HEK293 (cell line): Measurements from ENCODE around the gene GTPBP4.

Source experiments
- CTCF ChIP-seq: fragments of 450-650 bp; formaldehyde crosslinking; IDR thresholded peaks from 2 replicates; pipeline ENCODE4 v1.5.1; 2016; ENCODE audit warnings: missing biosample characterization, missing genetic modification characterization
- HOXA7 ChIP-seq: sonication (generic); formaldehyde crosslinking; IDR thresholded peaks from 2 replicates; pipeline ENCODE4 v1.8.1; 2022; ENCODE audit warnings: missing genetic modification reagents, borderline replicate concordance
- YY1 ChIP-seq: fragments of 450-650 bp; formaldehyde crosslinking; IDR thresholded peaks from 2 replicates; pipeline ENCODE4 v1.5.1; 2018; ENCODE audit warnings: missing biosample characterization, missing genetic modification characterization
- ZBTB20 ChIP-seq: fragments of 450-650 bp; formaldehyde crosslinking; IDR thresholded peaks from 2 replicates; pipeline ENCODE4 v1.5.1; 2016; ENCODE audit warnings: missing biosample characterization, missing genetic modification characterization
- ZFP41 ChIP-seq: fragments of 450-650 bp; formaldehyde crosslinking; IDR thresholded peaks from 2 replicates; pipeline ENCODE4 v1.5.1; 2016; ENCODE audit warnings: missing biosample characterization, missing genetic modification characterization, borderline replicate concordance
- ZNF155 ChIP-seq: fragments of 450-650 bp; formaldehyde crosslinking; IDR thresholded peaks from 2 replicates; pipeline ENCODE4 v1.5.1; 2016; ENCODE audit warnings: missing biosample characterization, missing genetic modification characterization
- ZNF18 ChIP-seq: fragments of 450-650 bp; formaldehyde crosslinking; IDR thresholded peaks from 2 replicates; pipeline ENCODE4 v1.5.1; 2016; ENCODE audit warnings: missing biosample characterization, missing genetic modification characterization
- ZNF416 ChIP-seq: fragments of 450-650 bp; formaldehyde crosslinking; IDR thresholded peaks from 2 replicates; pipeline ENCODE4 v1.5.1; 2016; ENCODE audit warnings: missing biosample characterization, missing genetic modification characterization
- ZNF48 ChIP-seq: fragments of 450-650 bp; formaldehyde crosslinking; IDR thresholded peaks from 2 replicates; pipeline ENCODE4 v1.5.1; 2016; ENCODE audit warnings: missing biosample characterization, missing genetic modification characterization
- ZNF561 ChIP-seq: fragments of 450-650 bp; IDR thresholded peaks from 2 replicates; pipeline ENCODE4 v1.5.1; 2018; ENCODE audit warnings: missing biosample characterization, missing genetic modification characterization, borderline replicate concordance
- ZNF701 ChIP-seq: fragments of 450-650 bp; formaldehyde crosslinking; IDR thresholded peaks from 2 replicates; pipeline ENCODE4 v1.5.1; 2016; ENCODE audit warnings: missing biosample characterization, missing genetic modification characterization
- TF ChIP-seq, protein P1 (sequence below): fragments of 450-650 bp; formaldehyde crosslinking; IDR thresholded peaks from 2 replicates; pipeline ENCODE4 v1.5.1; 2017; ENCODE audit warnings: missing biosample characterization, missing genetic modification characterization
- TF ChIP-seq, protein P2 (sequence below): fragments of 450-650 bp; formaldehyde crosslinking; IDR thresholded peaks from 2 replicates; pipeline ENCODE4 v1.5.1; 2016; ENCODE audit warnings: missing biosample characterization, missing genetic modification characterization, low read depth
- TF ChIP-seq, protein P3 (sequence below): fragments of 450-650 bp; formaldehyde crosslinking; IDR thresholded peaks from 2 replicates; pipeline ENCODE4 v1.5.1; 2016; ENCODE audit warnings: missing biosample characterization, missing genetic modification characterization

DNA sequence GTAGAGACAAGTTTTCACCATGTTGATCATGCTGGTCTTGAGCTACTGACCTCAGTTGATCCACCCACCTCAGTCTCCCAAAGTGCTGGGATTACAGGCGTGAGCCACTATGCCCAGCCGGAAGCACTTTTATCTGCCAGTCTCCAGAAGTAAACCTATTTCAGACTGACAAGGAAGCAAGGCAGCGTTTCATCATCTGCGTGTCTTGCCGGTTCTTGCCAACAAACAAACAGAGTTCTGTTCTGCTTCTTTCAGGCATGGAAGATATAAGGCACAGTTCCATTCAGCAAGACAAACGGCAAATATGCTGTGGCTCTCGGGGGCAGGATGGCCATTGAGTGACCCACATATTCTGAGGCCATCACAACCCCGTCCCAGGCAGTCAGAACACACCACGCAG lies 41.2 kb upstream of the GTPBP4 start:
- TF ChIP-seq CTCF (tag by site-specific recombination) (no peak), ZNF701 (tag by site-specific recombination) (no peak), ZNF18 (tag by site-specific recombination) (no peak), ZFP41 (no peak), ZBTB20 (tag by site-specific recombination) (no peak), YY1 (no peak), ZNF48 (no peak), ZNF416 (tag by site-specific recombination) (no peak), ZNF155 (tag by site-specific recombination) (no peak), HOXA7 (CRISPR knock-in tag) (no peak), ZNF561 (tag by site-specific recombination) (no peak)
- TF ChIP-seq, protein P1, sequence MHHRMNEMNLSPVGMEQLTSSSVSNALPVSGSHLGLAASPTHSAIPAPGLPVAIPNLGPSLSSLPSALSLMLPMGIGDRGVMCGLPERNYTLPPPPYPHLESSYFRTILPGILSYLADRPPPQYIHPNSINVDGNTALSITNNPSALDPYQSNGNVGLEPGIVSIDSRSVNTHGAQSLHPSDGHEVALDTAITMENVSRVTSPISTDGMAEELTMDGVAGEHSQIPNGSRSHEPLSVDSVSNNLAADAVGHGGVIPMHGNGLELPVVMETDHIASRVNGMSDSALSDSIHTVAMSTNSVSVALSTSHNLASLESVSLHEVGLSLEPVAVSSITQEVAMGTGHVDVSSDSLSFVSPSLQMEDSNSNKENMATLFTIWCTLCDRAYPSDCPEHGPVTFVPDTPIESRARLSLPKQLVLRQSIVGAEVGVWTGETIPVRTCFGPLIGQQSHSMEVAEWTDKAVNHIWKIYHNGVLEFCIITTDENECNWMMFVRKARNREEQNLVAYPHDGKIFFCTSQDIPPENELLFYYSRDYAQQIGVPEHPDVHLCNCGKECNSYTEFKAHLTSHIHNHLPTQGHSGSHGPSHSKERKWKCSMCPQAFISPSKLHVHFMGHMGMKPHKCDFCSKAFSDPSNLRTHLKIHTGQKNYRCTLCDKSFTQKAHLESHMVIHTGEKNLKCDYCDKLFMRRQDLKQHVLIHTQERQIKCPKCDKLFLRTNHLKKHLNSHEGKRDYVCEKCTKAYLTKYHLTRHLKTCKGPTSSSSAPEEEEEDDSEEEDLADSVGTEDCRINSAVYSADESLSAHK (tag by site-specific recombination): no peak
- TF ChIP-seq, protein P2, sequence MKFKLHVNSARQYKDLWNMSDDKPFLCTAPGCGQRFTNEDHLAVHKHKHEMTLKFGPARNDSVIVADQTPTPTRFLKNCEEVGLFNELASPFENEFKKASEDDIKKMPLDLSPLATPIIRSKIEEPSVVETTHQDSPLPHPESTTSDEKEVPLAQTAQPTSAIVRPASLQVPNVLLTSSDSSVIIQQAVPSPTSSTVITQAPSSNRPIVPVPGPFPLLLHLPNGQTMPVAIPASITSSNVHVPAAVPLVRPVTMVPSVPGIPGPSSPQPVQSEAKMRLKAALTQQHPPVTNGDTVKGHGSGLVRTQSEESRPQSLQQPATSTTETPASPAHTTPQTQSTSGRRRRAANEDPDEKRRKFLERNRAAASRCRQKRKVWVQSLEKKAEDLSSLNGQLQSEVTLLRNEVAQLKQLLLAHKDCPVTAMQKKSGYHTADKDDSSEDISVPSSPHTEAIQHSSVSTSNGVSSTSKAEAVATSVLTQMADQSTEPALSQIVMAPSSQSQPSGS: no peak
- TF ChIP-seq, protein P3, sequence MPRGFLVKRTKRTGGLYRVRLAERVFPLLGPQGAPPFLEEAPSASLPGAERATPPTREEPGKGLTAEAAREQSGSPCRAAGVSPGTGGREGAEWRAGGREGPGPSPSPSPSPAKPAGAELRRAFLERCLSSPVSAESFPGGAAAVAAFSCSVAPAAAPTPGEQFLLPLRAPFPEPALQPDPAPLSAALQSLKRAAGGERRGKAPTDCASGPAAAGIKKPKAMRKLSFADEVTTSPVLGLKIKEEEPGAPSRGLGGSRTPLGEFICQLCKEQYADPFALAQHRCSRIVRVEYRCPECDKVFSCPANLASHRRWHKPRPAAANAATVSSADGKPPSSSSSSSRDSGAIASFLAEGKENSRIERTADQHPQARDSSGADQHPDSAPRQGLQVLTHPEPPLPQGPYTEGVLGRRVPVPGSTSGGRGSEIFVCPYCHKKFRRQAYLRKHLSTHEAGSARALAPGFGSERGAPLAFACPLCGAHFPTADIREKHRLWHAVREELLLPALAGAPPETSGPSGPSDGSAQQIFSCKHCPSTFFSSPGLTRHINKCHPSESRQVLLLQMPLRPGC: no peak
